ENCODE data around the gene KRTAP3-3.

GRCh38 chr17:40974366-40974765, 19.6 kb downstream of the KRTAP3-3 start:
- TF ChIP-seq YY1 (IDR thresholded peaks at IDR 0.05; ENCODE audit: insufficient read depth, insufficient read length) (no peak), SUZ12 (IDR thresholded peaks at IDR 0.05; ENCODE audit: extremely low read depth, insufficient read depth, insufficient read length) (no peak), ZNF274 (IDR thresholded peaks at IDR 0.05; ENCODE audit: low read depth, low read length) (no peak)
